ENCODE measurements around the gene PRM2. TPM values are rescaled to one million over a fixed set of nuclear protein-coding genes. Genes with fewer than 3 reads are reported as not detected.

Gene PRM2
- total RNA-seq, 1 experiment from 2014 or later = not detected

GRCh38 chr16:11307639-11308492 is 31.6 kb upstream of the PRM2 start:
- no peak overlapping the region for H2BK15ac ChIP-seq (ENCODE audit: low read depth, low read length)
- no peak overlapping the region for H3K18ac ChIP-seq (ENCODE audit: insufficient read length, low read depth, low read length)
- H3T11ph ChIP-seq (ENCODE audit: low read length) = no peak overlapping the region
- Mint-ChIP-seq H3K27ac (no peak overlapping the region), H3K36me3 (ENCODE audit: insufficient read depth in 1 of 3, low read depth in 3 of 3) (peaks cover 0 to 1% (median 0%) of the 10 kb centered on the region in 3 experiments; a peak in 1 of 7 replicates), H3K4me3 (no peak overlapping the region), H3K27me3 (ENCODE audit: low read depth) (no peaks in the 10 kb centered on the region; the same call in 1 of the 2 replicates), H3K9me3 (no peaks in the 10 kb centered on the region; a peak in 1 of 5 replicates), H3K4me1 (peaks cover 15 to 18% of the 10 kb centered on the region in 2 experiments)
- H3K9ac ChIP-seq (ENCODE audit: extremely low read depth, insufficient read length, low read length) = no peak overlapping the region
- H4K8ac ChIP-seq (replicated peaks; ENCODE audit: insufficient read length, low read depth, low read length) = no peak overlapping the region
- no peak overlapping the region for H3K14ac ChIP-seq (ENCODE audit: insufficient read depth, low read length)
- no peaks in the 10 kb centered on the region for H4K20me1 ChIP-seq (ENCODE audit: control insufficient read depth, insufficient read depth, insufficient read length)
- H3K79me1 ChIP-seq (ENCODE audit: insufficient read depth, low read depth, low read length, poor library complexity, severe bottlenecking) = no peaks in the 10 kb centered on the region
- H4K5ac ChIP-seq (ENCODE audit: insufficient read length, low read depth, low read length) = no peak overlapping the region
- no peak overlapping the region for H3K56ac ChIP-seq (ENCODE audit: insufficient read length, low read depth, low read length)
- H3K79me2 ChIP-seq (ENCODE audit: insufficient read depth, low read length) = 0 out of 2 replicates have a peak, but pooled peaks cover 2% of the 10 kb centered on the region
- H3K4me2 ChIP-seq (ENCODE audit: insufficient read depth, insufficient read length, low read length) = no peak overlapping the region
- H2AFZ ChIP-seq (ENCODE audit: low read length) = no peak overlapping the region
- H3K23me2 ChIP-seq (ENCODE audit: insufficient read length, low read depth, low read length, poor library complexity, severe bottlenecking) = no peaks in the 10 kb centered on the region
- no peak overlapping the region for H4K91ac ChIP-seq (ENCODE audit: insufficient read length, low read depth, low read length)
- H2BK20ac ChIP-seq (ENCODE audit: low read depth, low read length, poor library complexity, severe bottlenecking) = no peak overlapping the region
- no peak overlapping the region for H3K23ac ChIP-seq (ENCODE audit: insufficient read length, low read depth, low read length)
- no CpG with 5 or more reads among the region's 21 CpGs for WGBS (ENCODE audit: extremely low coverage, insufficient read length, low lambda C conversion rate)
- H3K27me3 ChIP-seq (ENCODE audit: insufficient read depth, low read length) = no peaks in the 10 kb centered on the region
- no peak overlapping the region for H3K27ac ChIP-seq (ENCODE audit: insufficient read length, low read depth, low read length)
- no peak for TF ChIP-seq CTCF (conservative IDR thresholded peaks at IDR 0.05)
- no peak overlapping the region for H2BK5ac ChIP-seq (ENCODE audit: insufficient read length, low read length)
- H3K9me3 ChIP-seq (ENCODE audit: control insufficient read depth, low read depth, low read length) = no peaks in the 10 kb centered on the region
- H2BK120ac ChIP-seq (ENCODE audit: low read depth, low read length, poor library complexity, severe bottlenecking) = no peak overlapping the region
- no peaks in the 10 kb centered on the region; the same call in 1 of the 2 replicates for H3K4me1 ChIP-seq (ENCODE audit: insufficient read depth, low read length)
- DNase-seq = no peak
- H2BK12ac ChIP-seq (ENCODE audit: insufficient read length, low read depth, low read length) = no peak overlapping the region
- H3K4ac ChIP-seq (ENCODE audit: low read depth, low read length) = no peak overlapping the region
- no peak overlapping the region for H2AK5ac ChIP-seq (ENCODE audit: insufficient read length, low read length)

All from H9 (cell line).